ENCODE measurements around the gene LIPM. TPM values are rescaled to one million over a fixed set of nuclear protein-coding genes. Genes with fewer than 3 reads are reported as not detected.
"Not testable (repeated sequence)": the region's sequence is repeated elsewhere in the genome, so short reads cannot be mapped to it uniquely, and the experiment has no call there.

LIPM gene
- polyA plus RNA-seq, 2 of the 4 experiments (the other 2 are of a cell fraction) = not detected

GRCh38 chr10:88835096-88835909, 32.8 kb downstream of the LIPM start:
- peaks cover 13% of the 10 kb centered on the region for H3K4me1 ChIP-seq
- FAIRE-seq (no peak), DNase-seq (ENCODE audit: low read depth in 1 of 2, low spot score in 1 of 2) (peak; percentile 62 to 87), ATAC-seq (peak; percentile 98 to 99)
- H3K9me3 ChIP-seq = no peaks in the 10 kb centered on the region
- CTCF ChIA-PET = interaction anchor here (0.6 to 18.3 kb wide), 80 partner anchors 10 to 891 kb away, joined by 3 to 397 read pairs (median 5); partner anchors contain the start of genes ANKRD22, CH25H, FAS and RNLS
- peak overlapping the region in 1 of 2 experiments; percentile 25; a peak in 1 of 6 replicates for H3K27ac ChIP-seq
- 0 out of 3 replicates have a peak overlapping the region, but pooled peaks have one; percentile 5 for H3K4me2 ChIP-seq
- TF ChIP-seq RAD21 (conservative IDR thresholded peaks at IDR 0.05 in 1 of 2, IDR thresholded peaks at IDR 0.05 in 1 of 2) = peak; percentile 99
- TF ChIP-seq SMC3 (IDR thresholded peaks at IDR 0.05) = peak; percentile 97
- TF ChIP-seq RCOR1 (IDR thresholded peaks at IDR 0.05; ENCODE audit: low read depth, low read length) = no peak
- TF ChIP-seq, protein P1, sequence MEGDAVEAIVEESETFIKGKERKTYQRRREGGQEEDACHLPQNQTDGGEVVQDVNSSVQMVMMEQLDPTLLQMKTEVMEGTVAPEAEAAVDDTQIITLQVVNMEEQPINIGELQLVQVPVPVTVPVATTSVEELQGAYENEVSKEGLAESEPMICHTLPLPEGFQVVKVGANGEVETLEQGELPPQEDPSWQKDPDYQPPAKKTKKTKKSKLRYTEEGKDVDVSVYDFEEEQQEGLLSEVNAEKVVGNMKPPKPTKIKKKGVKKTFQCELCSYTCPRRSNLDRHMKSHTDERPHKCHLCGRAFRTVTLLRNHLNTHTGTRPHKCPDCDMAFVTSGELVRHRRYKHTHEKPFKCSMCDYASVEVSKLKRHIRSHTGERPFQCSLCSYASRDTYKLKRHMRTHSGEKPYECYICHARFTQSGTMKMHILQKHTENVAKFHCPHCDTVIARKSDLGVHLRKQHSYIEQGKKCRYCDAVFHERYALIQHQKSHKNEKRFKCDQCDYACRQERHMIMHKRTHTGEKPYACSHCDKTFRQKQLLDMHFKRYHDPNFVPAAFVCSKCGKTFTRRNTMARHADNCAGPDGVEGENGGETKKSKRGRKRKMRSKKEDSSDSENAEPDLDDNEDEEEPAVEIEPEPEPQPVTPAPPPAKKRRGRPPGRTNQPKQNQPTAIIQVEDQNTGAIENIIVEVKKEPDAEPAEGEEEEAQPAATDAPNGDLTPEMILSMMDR (IDR thresholded peaks at IDR 0.05) = peak; percentile 96
- peak; percentile 76; the same call in 1 of the 2 replicates for TF ChIP-seq MYC (IDR thresholded peaks at IDR 0.05; ENCODE audit: borderline replicate concordance, low read length)
- TF ChIP-seq, protein P2, sequence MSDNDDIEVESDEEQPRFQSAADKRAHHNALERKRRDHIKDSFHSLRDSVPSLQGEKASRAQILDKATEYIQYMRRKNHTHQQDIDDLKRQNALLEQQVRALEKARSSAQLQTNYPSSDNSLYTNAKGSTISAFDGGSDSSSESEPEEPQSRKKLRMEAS (IDR thresholded peaks at IDR 0.05) = peak; percentile 29; the same call in 1 of the 2 replicates
- TF ChIP-seq RARB (CRISPR knock-in tag; IDR thresholded peaks at IDR 0.05) = no peak
- POLR2A ChIA-PET = interaction anchor here (1.1 to 1.9 kb wide), 2 partner anchors 45 to 97 kb away, joined by 5 read pairs; partner anchors contain the start of gene STAMBPL1
- 18% methylated on average over 10 of the region's 10 CpGs for WGBS (ENCODE audit: missing lambda C conversion rate)
- no peak overlapping the region for H3K4me3 ChIP-seq

DNA sequence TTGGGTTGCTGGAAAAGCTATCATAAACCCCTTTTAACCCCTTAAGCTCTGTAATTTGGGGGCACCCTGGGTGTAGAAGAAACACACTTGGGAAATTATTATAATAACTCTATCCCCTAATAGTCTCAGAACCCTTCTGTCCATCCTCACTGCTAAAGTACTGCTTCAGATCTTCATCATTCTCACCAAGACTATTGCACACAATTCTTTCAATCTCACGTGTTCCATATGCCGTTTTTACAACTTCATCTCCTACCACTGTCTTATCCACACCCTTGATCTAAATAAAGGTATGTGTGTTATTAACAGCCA, 33.3 kb downstream of the LIPM start:
- DNase-seq (ENCODE audit: low read depth in 1 of 2, low spot score in 1 of 2) = no peak
- ChIA-PET POLR2A (interaction anchor here (1.1 to 1.9 kb wide), 2 partner anchors 44 to 97 kb away, joined by 5 read pairs; partner anchors contain the start of gene STAMBPL1), CTCF (interaction anchor here (0.6 to 18.3 kb wide), 73 partner anchors 10 to 396 kb away, joined by 3 to 397 read pairs (median 5); partner anchors contain the start of genes ANKRD22, CH25H, FAS and STAMBPL1)

GRCh38 chr10:88837632-88838031, 35.1 kb downstream of the LIPM start:
- POLR2A ChIA-PET, H3K27ac ChIP-seq: not testable (repeated sequence)

More for the DNA sequence above, 33.3 kb downstream of the LIPM start:
- Histone ChIP-seq H3K9me3 (no peaks in the 10 kb centered on the region), H3K4me2 (no peak overlapping the region), H3K4me1 (peaks cover 19% of the 10 kb centered on the region), H3K27ac (0 out of 6 replicates have a peak overlapping the region, but pooled peaks of 1 of the 2 experiments have one; percentile 25), H3K4me3 (no peak overlapping the region)
- FAIRE-seq = peak; percentile 73
- TF ChIP-seq HMGXB4 (CRISPR knock-in tag; IDR thresholded peaks at IDR 0.05; ENCODE audit: borderline replicate concordance) (no peak), TP53 (CRISPR knock-in tag; IDR thresholded peaks at IDR 0.05) (no peak), ZSCAN20 (CRISPR knock-in tag; IDR thresholded peaks at IDR 0.05) (no peak), MAFK (IDR thresholded peaks at IDR 0.05; ENCODE audit: partially characterized antibody) (no peak), RCOR1 (IDR thresholded peaks at IDR 0.05; ENCODE audit: low read depth, low read length) (no peak), EP300 (IDR thresholded peaks at IDR 0.05) (no peak), CBX2 (IDR thresholded peaks at IDR 0.05; ENCODE audit: borderline replicate concordance, low read depth) (no peak), GATA3 (IDR thresholded peaks at IDR 0.05; ENCODE audit: borderline replicate concordance) (no peak)
- 0% methylated on average over 2 of the region's 2 CpGs for WGBS (ENCODE audit: missing lambda C conversion rate)
- peak; percentile 39 to 54; a peak in 5 of 6 replicates for ATAC-seq

More at GRCh38 chr10:88837632-88838031, 35.1 kb downstream of the LIPM start:
- DNase-seq (ENCODE audit: low read depth in 1 of 2, low spot score in 1 of 2); H3K4me2 ChIP-seq; H3K4me3 ChIP-seq; ATAC-seq; H3K9me3 ChIP-seq; FAIRE-seq: not testable (repeated sequence)
- H3K4me1 ChIP-seq = peaks cover 20% of the 10 kb centered on the region
- CTCF ChIA-PET = interaction anchor here (1.1 to 18.3 kb wide), 13 partner anchors 8 to 376 kb away, joined by 3 to 397 read pairs (median 47); partner anchors contain the start of genes ANKRD22 and STAMBPL1
